Subcutaneous adipose tissue (tissue), 4 donors: Measurements from ENCODE around the gene GAPVD1. TPM values are rescaled to one million over a fixed set of nuclear protein-coding genes. Genes with fewer than 3 reads are reported as not detected.

Experiments
- CTCF ChIP-seq: fragments of 450-650 bp; IDR thresholded peaks from one replicate; pipeline ENCODE4 v1.5.1; 2016; ENCODE audit warnings: low read depth, mild to moderate bottlenecking, control low read depth, antibody characterized with exemption, moderate library complexity
- total RNA-seq, 4 donors: library from RNA; depleted of rRNA; stranded (reverse); fragments of >200 nt; gene quantifications; one replicate each; pipeline ENCODE4 v1.1.0, GENCODE V29; 2016

The GAPVD1 gene
- 10 to 100 TPM; 57.7 to 85.3 (median 62.9) TPM for total RNA-seq

- no peak for TF ChIP-seq CTCF
These were observed at the start of gene GAPVD1 for GRCh38 chr9:125261501-125262293. GAPVD1 (plus strand) TSS chr9:125261826; CDS start chr9:125298922, 37,096 bp downstream.

- TF ChIP-seq CTCF = no peak
These were observed 47.4 kb upstream of the GAPVD1 start for GRCh38 chr9:125214186-125214585.

- no peak for TF ChIP-seq CTCF
These were observed 43.0 kb upstream of the GAPVD1 start for GRCh38 chr9:125218621-125219020.

GRCh38 chr9:125227761-125228160 lies 33.9 kb upstream of the GAPVD1 start:
- TF ChIP-seq CTCF = no peak

- no peak for TF ChIP-seq CTCF
These were observed 27.9 kb upstream of the GAPVD1 start for GRCh38 chr9:125233678-125234077.

- no peak for TF ChIP-seq CTCF
These were observed 25.7 kb upstream of the GAPVD1 start for GRCh38 chr9:125235804-125236519.

- TF ChIP-seq CTCF = no peak
These were observed 23.3 kb upstream of the GAPVD1 start for GRCh38 chr9:125238127-125238914.
